WTC11 (cell line): Measurements from ENCODE around the gene UQCC3. TPM values are rescaled to one million over a fixed set of nuclear protein-coding genes. Genes with fewer than 3 reads are reported as not detected.

Experiments used
- ATAC-seq: fragments of 200-7000 bp; cut with Tn5 transposase; 2 replicates; pipeline ENCODE4 v1.10.0; 2021; ENCODE audit warnings: mild to moderate bottlenecking, moderate library complexity
- CTCF ChIA-PET: fragments of 300-600 bp; sonication (Branson Sonifier 250); formaldehyde crosslinking; loops from one replicate; lab custom pipeline; 2021; ENCODE audit warnings: antibody characterized with exemption; lab: Charles Lee
- POLR2A ChIA-PET: fragments of 350-600 bp; sonication (Branson Sonifier 250); formaldehyde crosslinking; loops from one replicate; lab custom pipeline; 2021; ENCODE audit warnings: antibody characterized with exemption; lab: Charles Lee
- DNase-seq: peaks from one replicate; pipeline ENCODE4 v3.0.0; 2021; ENCODE audit warnings: low spot score
- H3K27ac Mint-ChIP-seq: 2 replicates; pipeline ENCODE4 v1.8.0; 2021; ENCODE audit warnings: mixed read lengths
- H3K27me3 Mint-ChIP-seq: 2 replicates; pipeline ENCODE4 v1.8.0; 2021; ENCODE audit warnings: low read depth, mild to moderate bottlenecking, moderate library complexity, mixed read lengths
- H3K36me3 Mint-ChIP-seq: 2 replicates; pipeline ENCODE4 v1.8.0; 2021; ENCODE audit warnings: mixed read lengths
- H3K4me1 Mint-ChIP-seq: 2 replicates; pipeline ENCODE4 v1.8.0; 2022; ENCODE audit warnings: mixed read lengths
- H3K4me3 Mint-ChIP-seq: 2 replicates; pipeline ENCODE4 v1.8.0; 2021; ENCODE audit warnings: mild to moderate bottlenecking, moderate library complexity, mixed read lengths
- H3K9me3 Mint-ChIP-seq: 2 replicates; pipeline ENCODE4 v1.8.0; 2021; ENCODE audit warnings: mixed read lengths
- ARID4B ChIP-seq: sonication (generic); formaldehyde crosslinking; IDR thresholded peaks from 2 replicates; pipeline ENCODE4 v1.8.0; 2023; ENCODE audit warnings: missing genetic modification reagents, mild to moderate bottlenecking, borderline replicate concordance
- CREM ChIP-seq: sonication (generic); formaldehyde crosslinking; IDR thresholded peaks from 2 replicates; pipeline ENCODE4 v1.8.1; 2022; ENCODE audit warnings: mild to moderate bottlenecking, missing genetic modification reagents, moderate library complexity
- EMX1 ChIP-seq: fragments of 250-450 bp; sonication (Bioruptor Pico); IDR thresholded peaks from 2 replicates; pipeline ENCODE4 v1.8.0; 2021; ENCODE audit warnings: mild to moderate bottlenecking
- ETV6 ChIP-seq: sonication (generic); formaldehyde crosslinking; IDR thresholded peaks from 2 replicates; pipeline ENCODE4 v1.8.1; 2022; ENCODE audit warnings: mild to moderate bottlenecking, missing genetic modification reagents
- MYBL2 ChIP-seq: sonication (generic); formaldehyde crosslinking; IDR thresholded peaks from 2 replicates; pipeline ENCODE4 v1.8.1; 2023; ENCODE audit warnings: mild to moderate bottlenecking, moderate library complexity, missing genetic modification reagents
- NFATC4 ChIP-seq: fragments of 250-450 bp; sonication (Bioruptor Pico); IDR thresholded peaks from 2 replicates; pipeline ENCODE4 v1.9.0; 2021; ENCODE audit warnings: mild to moderate bottlenecking
- PRRX2 ChIP-seq: fragments of 250-450 bp; sonication (Bioruptor Pico); IDR thresholded peaks from 2 replicates; pipeline ENCODE4 v1.8.0; 2021; ENCODE audit warnings: mild to moderate bottlenecking
- ZNF416 ChIP-seq: fragments of 250-450 bp; sonication (Bioruptor Pico); IDR thresholded peaks from 2 replicates; pipeline ENCODE4 v1.9.0; 2021; ENCODE audit warnings: mild to moderate bottlenecking, inconsistent platforms
- ZNF671 ChIP-seq: fragments of 250-450 bp; sonication (Bioruptor Pico); IDR thresholded peaks from 2 replicates; pipeline ENCODE4 v1.8.0; 2021; ENCODE audit warnings: mild to moderate bottlenecking
- total RNA-seq: library from RNA; stranded (reverse); gene quantifications from 3 replicates; pipeline ENCODE4 v1.2.3, GENCODE V29; 2021
- TF ChIP-seq, protein P1 (sequence below): sonication (generic); formaldehyde crosslinking; conservative IDR thresholded peaks from 2 replicates; pipeline ENCODE4 v1.8.1; 2023; ENCODE audit warnings: mild to moderate bottlenecking, low read depth, missing genetic modification reagents, moderate library complexity
- TF ChIP-seq, protein P2 (sequence below): sonication (generic); formaldehyde crosslinking; IDR thresholded peaks from 2 replicates; pipeline ENCODE4 v1.8.1; 2023; ENCODE audit warnings: mild to moderate bottlenecking, missing genetic modification reagents, moderate library complexity
- TF ChIP-seq, protein P3 (sequence below): sonication (generic); formaldehyde crosslinking; IDR thresholded peaks from 2 replicates; pipeline ENCODE4 v1.8.0; 2022; ENCODE audit warnings: mild to moderate bottlenecking, missing genetic modification reagents
- TF ChIP-seq, protein P4 (sequence below): fragments of 250-450 bp; sonication (Bioruptor Pico); IDR thresholded peaks from 2 replicates; pipeline ENCODE4 v1.8.0; 2021; ENCODE audit warnings: mild to moderate bottlenecking

UQCC3 gene
- total RNA-seq, 1 experiment from 2014 or later = 18.1 TPM

DNA sequence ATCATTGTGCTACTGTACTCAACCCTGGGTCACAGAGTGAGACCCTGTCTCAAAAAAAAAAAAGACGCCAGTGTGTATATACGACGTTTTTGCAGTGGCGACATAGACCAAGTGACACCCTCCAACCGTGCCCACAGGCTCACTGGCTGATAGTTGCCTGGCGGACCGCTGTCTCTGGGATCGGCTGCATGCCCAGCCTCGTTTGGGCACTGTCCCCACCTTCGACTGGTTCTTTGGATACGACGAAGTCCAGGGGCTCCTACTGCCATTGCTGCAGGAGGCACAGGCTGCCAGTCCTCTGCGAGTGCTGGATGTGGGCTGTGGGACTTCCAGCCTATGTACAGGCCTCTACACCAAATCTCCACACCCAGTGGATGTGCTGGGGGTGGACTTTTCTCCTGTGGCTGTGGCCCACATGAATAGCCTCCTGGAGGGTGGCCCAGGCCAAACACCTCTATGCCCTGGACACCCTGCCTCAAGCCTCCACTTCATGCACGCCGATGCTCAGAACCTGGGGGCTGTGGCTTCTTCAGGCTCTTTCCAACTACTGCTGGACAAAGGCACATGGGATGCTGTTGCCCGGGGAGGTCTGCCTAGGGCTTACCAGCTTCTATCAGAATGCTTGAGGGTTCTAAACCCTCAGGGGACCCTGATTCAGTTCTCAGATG lies 5.1 kb upstream of the UQCC3 start (continued):
- TF ChIP-seq ARID4B (CRISPR knock-in tag) (no peak), CREM (CRISPR knock-in tag) (no peak), ZNF671 (CRISPR knock-in tag) (no peak; the same call in 1 of the 2 replicates), ZNF416 (CRISPR knock-in tag) (peak; percentile 20; the same call in 1 of the 2 replicates)
- TF ChIP-seq, protein P1, sequence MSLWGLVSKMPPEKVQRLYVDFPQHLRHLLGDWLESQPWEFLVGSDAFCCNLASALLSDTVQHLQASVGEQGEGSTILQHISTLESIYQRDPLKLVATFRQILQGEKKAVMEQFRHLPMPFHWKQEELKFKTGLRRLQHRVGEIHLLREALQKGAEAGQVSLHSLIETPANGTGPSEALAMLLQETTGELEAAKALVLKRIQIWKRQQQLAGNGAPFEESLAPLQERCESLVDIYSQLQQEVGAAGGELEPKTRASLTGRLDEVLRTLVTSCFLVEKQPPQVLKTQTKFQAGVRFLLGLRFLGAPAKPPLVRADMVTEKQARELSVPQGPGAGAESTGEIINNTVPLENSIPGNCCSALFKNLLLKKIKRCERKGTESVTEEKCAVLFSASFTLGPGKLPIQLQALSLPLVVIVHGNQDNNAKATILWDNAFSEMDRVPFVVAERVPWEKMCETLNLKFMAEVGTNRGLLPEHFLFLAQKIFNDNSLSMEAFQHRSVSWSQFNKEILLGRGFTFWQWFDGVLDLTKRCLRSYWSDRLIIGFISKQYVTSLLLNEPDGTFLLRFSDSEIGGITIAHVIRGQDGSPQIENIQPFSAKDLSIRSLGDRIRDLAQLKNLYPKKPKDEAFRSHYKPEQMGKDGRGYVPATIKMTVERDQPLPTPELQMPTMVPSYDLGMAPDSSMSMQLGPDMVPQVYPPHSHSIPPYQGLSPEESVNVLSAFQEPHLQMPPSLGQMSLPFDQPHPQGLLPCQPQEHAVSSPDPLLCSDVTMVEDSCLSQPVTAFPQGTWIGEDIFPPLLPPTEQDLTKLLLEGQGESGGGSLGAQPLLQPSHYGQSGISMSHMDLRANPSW (CRISPR knock-in tag) = no peak; the same call in 1 of the 2 replicates
- TF ChIP-seq, protein P2, sequence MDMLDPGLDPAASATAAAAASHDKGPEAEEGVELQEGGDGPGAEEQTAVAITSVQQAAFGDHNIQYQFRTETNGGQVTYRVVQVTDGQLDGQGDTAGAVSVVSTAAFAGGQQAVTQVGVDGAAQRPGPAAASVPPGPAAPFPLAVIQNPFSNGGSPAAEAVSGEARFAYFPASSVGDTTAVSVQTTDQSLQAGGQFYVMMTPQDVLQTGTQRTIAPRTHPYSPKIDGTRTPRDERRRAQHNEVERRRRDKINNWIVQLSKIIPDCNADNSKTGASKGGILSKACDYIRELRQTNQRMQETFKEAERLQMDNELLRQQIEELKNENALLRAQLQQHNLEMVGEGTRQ (CRISPR knock-in tag) = no peak
- TF ChIP-seq, protein P3, sequence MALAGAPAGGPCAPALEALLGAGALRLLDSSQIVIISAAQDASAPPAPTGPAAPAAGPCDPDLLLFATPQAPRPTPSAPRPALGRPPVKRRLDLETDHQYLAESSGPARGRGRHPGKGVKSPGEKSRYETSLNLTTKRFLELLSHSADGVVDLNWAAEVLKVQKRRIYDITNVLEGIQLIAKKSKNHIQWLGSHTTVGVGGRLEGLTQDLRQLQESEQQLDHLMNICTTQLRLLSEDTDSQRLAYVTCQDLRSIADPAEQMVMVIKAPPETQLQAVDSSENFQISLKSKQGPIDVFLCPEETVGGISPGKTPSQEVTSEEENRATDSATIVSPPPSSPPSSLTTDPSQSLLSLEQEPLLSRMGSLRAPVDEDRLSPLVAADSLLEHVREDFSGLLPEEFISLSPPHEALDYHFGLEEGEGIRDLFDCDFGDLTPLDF (CRISPR knock-in tag) = no peak

GRCh38 chr11:62667460-62667859 lies 4.0 kb upstream of the UQCC3 start:
- no peak for ATAC-seq

More at GRCh38 chr11:62667460-62667859, 4.0 kb upstream of the UQCC3 start:
- peak overlapping the region; percentile 97 for H3K4me3 Mint-ChIP-seq
- DNase-seq = no peak
- H3K27me3 Mint-ChIP-seq = no peaks in the 10 kb centered on the region
- H3K4me1 Mint-ChIP-seq = peaks cover 24% of the 10 kb centered on the region
- ChIA-PET CTCF (interaction anchor here (0.8 to 2.6 kb wide), 7 partner anchors 13 to 243 kb away, joined by 3 to 12 read pairs (median 4); partner anchors contain the start of gene TUT1), POLR2A (interaction anchor here (0.6 to 3.2 kb wide), 7 partner anchors 9 to 76 kb away, joined by 4 to 42 read pairs (median 6); partner anchors contain the start of genes B3GAT3, BSCL2, GNG3 and TUT1)
- peak overlapping the region; percentile 88 for H3K27ac Mint-ChIP-seq
- no peaks in the 10 kb centered on the region for H3K9me3 Mint-ChIP-seq
- TF ChIP-seq, protein P4, sequence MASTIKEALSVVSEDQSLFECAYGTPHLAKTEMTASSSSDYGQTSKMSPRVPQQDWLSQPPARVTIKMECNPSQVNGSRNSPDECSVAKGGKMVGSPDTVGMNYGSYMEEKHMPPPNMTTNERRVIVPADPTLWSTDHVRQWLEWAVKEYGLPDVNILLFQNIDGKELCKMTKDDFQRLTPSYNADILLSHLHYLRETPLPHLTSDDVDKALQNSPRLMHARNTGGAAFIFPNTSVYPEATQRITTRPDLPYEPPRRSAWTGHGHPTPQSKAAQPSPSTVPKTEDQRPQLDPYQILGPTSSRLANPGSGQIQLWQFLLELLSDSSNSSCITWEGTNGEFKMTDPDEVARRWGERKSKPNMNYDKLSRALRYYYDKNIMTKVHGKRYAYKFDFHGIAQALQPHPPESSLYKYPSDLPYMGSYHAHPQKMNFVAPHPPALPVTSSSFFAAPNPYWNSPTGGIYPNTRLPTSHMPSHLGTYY (CRISPR knock-in tag) = 0 out of 2 replicates have a peak, but pooled peaks have one; percentile 21
- peak; percentile 41; the same call in 1 of the 2 replicates for TF ChIP-seq EMX1
- TF ChIP-seq ETV6 (CRISPR knock-in tag) = 0 out of 2 replicates have a peak, but pooled peaks have one; percentile 24
- 0 out of 2 replicates have a peak, but pooled peaks have one; percentile 55 for TF ChIP-seq NFATC4
- TF ChIP-seq MYBL2 (CRISPR knock-in tag) = no peak
- peak; percentile 14; the same call in 1 of the 2 replicates for TF ChIP-seq PRRX2
- H3K36me3 Mint-ChIP-seq = peaks cover 28% of the 10 kb centered on the region
